GM12878 (cell line): ENCODE measurements around the gene PAPPA. TPM values are rescaled to one million over a fixed set of nuclear protein-coding genes. Genes with fewer than 3 reads are reported as not detected.

Experiments
- ATAC-seq: fragments of 200-7000 bp; cut with Tn5 transposase; 3 replicates; pipeline ENCODE4 v1.9.1; 2020; ENCODE audit warnings: mild to moderate bottlenecking, moderate library complexity
- BruUV-seq: library from RNA; stranded (reverse); fragments of 400-500 nt; replicated peaks from 2 replicates; lab custom pipeline; 2021; lab: Mats Ljungman, UMichigan
- CTCF ChIA-PET: fragments of 300-600 bp; sonication (Branson Sonifier 250); formaldehyde crosslinking; extraction: SDS; loops from one replicate; lab custom pipeline; 2021; ENCODE audit warnings: inconsistent platforms; lab: Yijun Ruan, JAX
- POLR2A ChIA-PET: fragments of 350-600 bp; formaldehyde crosslinking; extraction: SDS; loops from one replicate; lab custom pipeline; 2021; ENCODE audit warnings: inconsistent platforms; lab: Charles Lee
- RAD21 ChIA-PET: fragments of 300-600 bp; sonication (Branson Sonifier 250); formaldehyde crosslinking; loops from one replicate; lab custom pipeline; 2023; ENCODE audit warnings: antibody characterized with exemption; ENCODE audit not compliant: unreplicated experiment; lab: Charles Lee
- SMC1A ChIA-PET: fragments of 300-600 bp; sonication (Branson Sonifier 250); formaldehyde crosslinking; loops from one replicate; lab custom pipeline; 2023; ENCODE audit not compliant: unreplicated experiment, uncharacterized antibody; lab: Charles Lee
- DNase-seq: peaks from one replicate; pipeline ENCODE4 v3.0.0-alpha.2; 2011; ENCODE audit warnings: low read depth, low spot score
- FAIRE-seq: peaks from 3 replicates; lab custom pipeline; 2011; peaks lifted over from hg19 to GRCh38; lab: Jason Lieb, UNC
- H2AFZ ChIP-seq: 2 replicates; pipeline ENCODE4 v1.6.0; 2011; ENCODE audit warnings: low read depth, low read length, control low read depth; ENCODE audit not compliant: control insufficient read depth
- H3K27ac ChIP-seq: 2 replicates; pipeline ENCODE4 v1.5.1; 2011; ENCODE audit warnings: control low read depth; ENCODE audit not compliant: control insufficient read depth, insufficient read depth
- H3K27me3 ChIP-seq, 2 experiments: replicated peaks in 1 of 2; 2 replicates each; pipeline versions ENCODE4 v1.6.0 to v1.6.1; 2011; ENCODE audit warnings: low read length in 1 of 2; ENCODE audit not compliant: control insufficient read depth in 2 of 2, insufficient read depth in 2 of 2
- H3K36me3 ChIP-seq, 2 experiments: 2 replicates each; pipeline ENCODE4 v1.5.1; 2011; ENCODE audit warnings: low read length in 1 of 2; ENCODE audit not compliant: control insufficient read depth in 2 of 2, insufficient read depth in 2 of 2
- H3K4me1 ChIP-seq: 2 replicates; pipeline ENCODE4 v1.6.1; 2011; ENCODE audit warnings: mild to moderate bottlenecking, low read length, moderate library complexity, mixed read lengths; ENCODE audit not compliant: control insufficient read depth, insufficient read depth
- H3K4me2 ChIP-seq: 2 replicates; pipeline ENCODE4 v1.6.0; 2011; ENCODE audit warnings: control low read depth; ENCODE audit not compliant: control insufficient read depth, insufficient read depth
- H3K4me3 ChIP-seq: fragments of 200-600 bp; sonication (generic); 2 replicates; pipeline ENCODE4 v1.5.1; 2016
- H3K79me2 ChIP-seq: 2 replicates; pipeline ENCODE4 v1.6.0; 2011; ENCODE audit warnings: low read length; ENCODE audit not compliant: control insufficient read depth, insufficient read depth
- H3K9ac ChIP-seq: 2 replicates; pipeline ENCODE4 v1.8.0; 2011; ENCODE audit warnings: low read length, control low read depth, mixed read lengths; ENCODE audit not compliant: control insufficient read depth, insufficient read depth
- H3K9me3 ChIP-seq: replicated peaks from 3 replicates; pipeline ENCODE4 v1.5.1; 2011; ENCODE audit warnings: mild to moderate bottlenecking, low read length; ENCODE audit not compliant: control insufficient read depth, insufficient read depth
- H4K20me1 ChIP-seq: 2 replicates; pipeline ENCODE4 v1.6.0; 2011; ENCODE audit not compliant: control insufficient read depth, insufficient read depth
- ATF3 ChIP-seq: IDR thresholded peaks from 2 replicates; pipeline ENCODE4 v1.6.1; 2011; ENCODE audit warnings: low read depth, mild to moderate bottlenecking, low read length, moderate library complexity, borderline replicate concordance; ENCODE audit errors: extremely low read depth
- BMI1 ChIP-seq: fragments of 450-650 bp; IDR thresholded peaks from 2 replicates; pipeline ENCODE4 v1.6.1; 2016; ENCODE audit warnings: mild to moderate bottlenecking, moderate library complexity, borderline replicate concordance
- CEBPZ ChIP-seq: fragments of 150-350 bp; IDR thresholded peaks from 2 replicates; pipeline ENCODE4 v1.6.1; 2016; ENCODE audit warnings: low read depth, low read length
- CREB1 ChIP-seq: IDR thresholded peaks from 2 replicates; pipeline ENCODE4 v1.6.1; 2012; ENCODE audit warnings: low read depth, mild to moderate bottlenecking, inconsistent platforms
- ELK1 ChIP-seq: IDR thresholded peaks from 2 replicates; pipeline ENCODE4 v1.6.1; 2012; ENCODE audit warnings: low read depth, low read length, improper control_type of control experiment
- ETV6 ChIP-seq, 2 experiments: fragments of 450-650 bp in 1 of 2; IDR thresholded peaks in 1 of 2; conservative IDR thresholded peaks in 1 of 2; 2 replicates each; pipeline ENCODE4 v1.6.1; 2014; ENCODE audit warnings: antibody characterized with exemption in 1 of 2, borderline replicate concordance in 1 of 2, low read depth in 1 of 2, mild to moderate bottlenecking in 1 of 2, moderate library complexity in 1 of 2
- GATAD2B ChIP-seq: fragments of 450-650 bp; conservative IDR thresholded peaks from 2 replicates; pipeline ENCODE4 v1.6.1; 2017; ENCODE audit warnings: low read depth, mild to moderate bottlenecking, moderate library complexity
- LARP7 ChIP-seq: fragments of 450-650 bp; IDR thresholded peaks from 2 replicates; pipeline ENCODE4 v1.6.1; 2017; ENCODE audit warnings: mild to moderate bottlenecking
- MLLT1 ChIP-seq: fragments of 450-650 bp; IDR thresholded peaks from 2 replicates; pipeline ENCODE4 v1.6.1; 2016; ENCODE audit warnings: mild to moderate bottlenecking
- RB1 ChIP-seq: fragments of 450-650 bp; formaldehyde crosslinking; IDR thresholded peaks from 2 replicates; pipeline ENCODE4 v1.6.1; 2017; ENCODE audit warnings: mild to moderate bottlenecking, borderline replicate concordance
- RFX5 ChIP-seq: IDR thresholded peaks from 2 replicates; pipeline ENCODE4 v1.6.1; 2011; ENCODE audit warnings: low read depth, low read length, improper control_type of control experiment
- SPI1 ChIP-seq: IDR thresholded peaks from 2 replicates; pipeline ENCODE4 v1.6.1; 2011; ENCODE audit warnings: low read depth, mild to moderate bottlenecking, low read length, moderate library complexity, borderline replicate concordance; ENCODE audit not compliant: insufficient read depth
- YY1 ChIP-seq: IDR thresholded peaks from 2 replicates; pipeline ENCODE4 v1.6.1; 2011; ENCODE audit warnings: low read depth, mild to moderate bottlenecking, low read length
- ZBED1 ChIP-seq: IDR thresholded peaks from 2 replicates; pipeline ENCODE4 v1.6.1; 2016; ENCODE audit warnings: borderline replicate concordance
- ZNF207 ChIP-seq: fragments of 450-650 bp; IDR thresholded peaks from 2 replicates; pipeline ENCODE4 v1.6.1; 2014; ENCODE audit warnings: antibody characterized with exemption, mild to moderate bottlenecking, borderline replicate concordance
- ZNF217 ChIP-seq: fragments of 450-650 bp; IDR thresholded peaks from 2 replicates; pipeline ENCODE4 v1.6.1; 2017; ENCODE audit warnings: antibody characterized with exemption, mild to moderate bottlenecking
- ZSCAN29 ChIP-seq: fragments of 450-650 bp; IDR thresholded peaks from 2 replicates; pipeline ENCODE4 v1.6.1; 2017; ENCODE audit warnings: mild to moderate bottlenecking, moderate library complexity
- WGBS: methylation state at CpG from one replicate; pipeline ENCODE4 v1.1.6; 2016; ENCODE audit warnings: low lambda C conversion rate; ENCODE audit not compliant: insufficient replicate concordance, insufficient coverage; ENCODE audit errors: missing lambda C conversion rate; 5-methylcytosine and 5-hydroxymethylcytosine counted together
- in situ Hi-C: fragments of 300-500 bp; cut with MboI; formaldehyde crosslinking; loops from 9 replicates; pipeline ENCODE4 v1.14.3; 2018; ENCODE audit warnings: mixed read lengths
- intact Hi-C: fragments of 100-400 bp; cut with micrococcal nuclease; formaldehyde crosslinking; loops from one replicate; pipeline ENCODE4 v1.14.2; 2022; ENCODE audit not compliant: unreplicated experiment
- polyA plus RNA-seq, 11 experiments: library from polyadenylated mRNA; depleted of rRNA in 4 of 11; unstranded in 6 of 11; stranded (reverse) in 5 of 11; fragments of >200 nt; fragmentation: Nextera tagmentation in 4 of 11; fragmentation: Illumina TruSeq in 1 of 11; extraction: Ambion mirVana in 4 of 11; extraction: Trizol in 1 of 11; gene quantifications; 1 replicate in 1 of 11; 2 replicates in 10 of 11; pipeline versions ENCODE4 v1.2.1 to v1.2.3, GENCODE V29; 2011 to 2016; ENCODE audit warnings: inconsistent platforms in 2 of 11, missing spikeins in 2 of 11, low read depth in 1 of 11
- total RNA-seq, 4 experiments: library from RNA; depleted of rRNA in 3 of 4; stranded (reverse); fragments of >200 nt in 3 of 4; fragmentation: Illumina TruSeq in 1 of 4; extraction: Trizol in 1 of 4; gene quantifications; 2 replicates each; pipeline versions ENCODE4 v1.2.1 to v1.2.3, GENCODE V29; 2013 to 2021

PAPPA gene
- total and polyA plus RNA-seq, 10 of the 15 experiments (the other 5 are each of a cell fraction or from before 2014, with no cell fraction given), result under 0.01 to 0.19 (median 0.02) TPM; not detected in 4

- DNase-seq (no peak), ATAC-seq (no peak), FAIRE-seq (no peak)
- no TSS peak for BruUV-seq
- ChIA-PET SMC1A (interaction anchor here (0.6 to 1.2 kb wide), 3 partner anchors 9 to 44 kb away, joined by 3 read pairs; no protein-coding TSS in a partner anchor), RAD21 (no interaction called here), CTCF (interaction anchor here (0.6 to 0.7 kb wide), 3 partner anchors 25 to 964 kb away, joined by 3 to 4 read pairs (median 3); no protein-coding TSS in a partner anchor), POLR2A (no interaction called here)
- 27% methylated on average over 10 of the region's 10 CpGs for WGBS
- in situ Hi-C loops, result no loop called here
- Histone ChIP-seq H2AFZ (no peak overlapping the region), H3K36me3 (no peaks in the 10 kb centered on the region), H4K20me1 (no peaks in the 10 kb centered on the region), H3K79me2 (no peaks in the 10 kb centered on the region), H3K27me3 (peaks cover 8 to 12% of the 10 kb centered on the region in 2 experiments), H3K4me3 (no peak overlapping the region), H3K27ac (no peak overlapping the region), H3K9ac (no peak overlapping the region), H3K4me1 (no peaks in the 10 kb centered on the region), H3K9me3 (no peaks in the 10 kb centered on the region), H3K4me2 (no peak overlapping the region)
- intact Hi-C loops, result no loop called here
- TF ChIP-seq ETV6 (conservative IDR thresholded peaks at IDR 0.05 in 1 of 2, IDR thresholded peaks at IDR 0.05 in 1 of 2; ENCODE audit: borderline replicate concordance in 1 of 2, low read depth in 1 of 2), result no peak
- no peak for TF ChIP-seq LARP7
- TF ChIP-seq ZSCAN29, result no peak
- TF ChIP-seq ELK1, result no peak
- no peak for TF ChIP-seq RFX5
- no peak for TF ChIP-seq ZBED1
- TF ChIP-seq YY1, result no peak
- TF ChIP-seq ATF3, result no peak
- TF ChIP-seq RB1, result no peak
- no peak for TF ChIP-seq SPI1
- no peak for TF ChIP-seq GATAD2B
- no peak for TF ChIP-seq CREB1
- TF ChIP-seq MLLT1, result no peak
- no peak for TF ChIP-seq ZNF207
- TF ChIP-seq BMI1, result no peak
- no peak for TF ChIP-seq CEBPZ
- no peak for TF ChIP-seq ZNF217
These were observed 2.1 kb downstream of the PAPPA start for GRCh38 chr9:116155698-116156039.
